Right atrium auricular region (tissue), 2 donors: Measurements from ENCODE around the gene CCN2. TPM values are rescaled to one million over a fixed set of nuclear protein-coding genes. Genes with fewer than 3 reads are reported as not detected.

Experiments used
- DNase-seq: peaks from one replicate; pipeline ENCODE4 v3.0.0-alpha.2; 2019; ENCODE audit warnings: low spot score
- H3K27ac ChIP-seq, 2 donors: fragments of 200-600 bp; sonication (generic); 1 replicate in 1 of 2; 2 replicates in 1 of 2; pipeline ENCODE4 v1.5.1; 2016 to 2019
- H3K27me3 ChIP-seq, 2 donors: fragments of 200-600 bp; sonication (generic); one replicate each; pipeline versions ENCODE4 v1.5.1 to v1.6.0; 2017 to 2019
- H3K36me3 ChIP-seq: fragments of 200-600 bp; sonication (generic); one replicate; pipeline ENCODE4 v1.5.1; 2016
- H3K4me1 ChIP-seq, 2 donors: fragments of 200-600 bp; sonication (generic); one replicate each; pipeline versions ENCODE4 v1.5.1 to v1.6.0; 2017 to 2019
- H3K4me3 ChIP-seq, 2 donors: fragments of 200-600 bp; sonication (generic); 1 replicate in 1 of 2; 2 replicates in 1 of 2; pipeline ENCODE4 v1.5.1; 2017 to 2019; ENCODE audit warnings: mild to moderate bottlenecking in 1 of 2, moderate library complexity in 1 of 2
- H3K9me3 ChIP-seq, 2 donors: fragments of 200-600 bp; sonication (generic); one replicate each; pipeline ENCODE4 v1.5.1; 2019
- CTCF ChIP-seq, 2 donors: fragments of 200-600 bp; sonication (generic); IDR thresholded peaks; one replicate each; pipeline ENCODE4 v1.5.1; 2019; ENCODE audit warnings: antibody characterized with exemption in 2 of 2
- total RNA-seq, 2 donors: library from RNA; depleted of rRNA; stranded (reverse); fragments of >200 nt; gene quantifications; one replicate each; pipeline ENCODE4 v1.1.0, GENCODE V29; 2016

The CCN2 gene
- total RNA-seq, 2 donors from 2014 or later = 203 to 356 TPM

- Histone ChIP-seq H3K4me1 (peaks cover 0 to 7% of the 10 kb centered on the region in 2 donors), H3K27ac (no peak overlapping the region), H3K27me3 (no peaks in the 10 kb centered on the region), H3K36me3 (no peaks in the 10 kb centered on the region), H3K4me3 (no peak overlapping the region), H3K9me3 (no peaks in the 10 kb centered on the region)
- DNase-seq = peak; percentile 66
- TF ChIP-seq CTCF (IDR thresholded peaks at IDR 0.05) = peak; percentile 73 to 86
These were observed 36.0 kb downstream of the CCN2 start for GRCh38 chr6:131914967-131915751.

- Histone ChIP-seq H3K4me1 (peaks cover 0 to 7% of the 10 kb centered on the region in 2 donors), H3K4me3 (no peak overlapping the region), H3K36me3 (no peaks in the 10 kb centered on the region), H3K27ac (no peak overlapping the region), H3K27me3 (no peaks in the 10 kb centered on the region), H3K9me3 (no peaks in the 10 kb centered on the region)
- no peak for TF ChIP-seq CTCF (IDR thresholded peaks at IDR 0.05)
- no peak for DNase-seq
These were observed 36.9 kb downstream of the CCN2 start for GRCh38 chr6:131914234-131914633.

GRCh38 chr6:131911951-131912350 is 39.2 kb downstream of the CCN2 start:
- no peak for TF ChIP-seq CTCF (IDR thresholded peaks at IDR 0.05)
- H3K4me3 ChIP-seq = no peak overlapping the region
- H3K9me3 ChIP-seq = no peaks in the 10 kb centered on the region
- DNase-seq = no peak
- H3K36me3 ChIP-seq = no peaks in the 10 kb centered on the region
- no peaks in the 10 kb centered on the region for H3K27me3 ChIP-seq
- no peak overlapping the region for H3K27ac ChIP-seq
- H3K4me1 ChIP-seq = peaks cover 0 to 7% of the 10 kb centered on the region in 2 donors

- Histone ChIP-seq H3K4me1 (peaks cover 0 to 7% of the 10 kb centered on the region in 2 donors), H3K9me3 (no peaks in the 10 kb centered on the region), H3K27me3 (no peaks in the 10 kb centered on the region), H3K36me3 (no peaks in the 10 kb centered on the region), H3K4me3 (no peak overlapping the region), H3K27ac (no peak overlapping the region)
- TF ChIP-seq CTCF (IDR thresholded peaks at IDR 0.05) = no peak
- DNase-seq = no peak
These were observed 40.2 kb downstream of the CCN2 start for GRCh38 chr6:131910956-131911355.

GRCh38 chr6:131910219-131910589 is 41.0 kb downstream of the CCN2 start:
- H3K4me1 ChIP-seq = peaks cover 0 to 4% of the 10 kb centered on the region in 2 donors
- H3K36me3 ChIP-seq = no peaks in the 10 kb centered on the region
- H3K27ac ChIP-seq = no peak overlapping the region
- H3K4me3 ChIP-seq = no peak overlapping the region
- peak in 1 of 2 donors; percentile 4 for TF ChIP-seq CTCF (IDR thresholded peaks at IDR 0.05)
- no peaks in the 10 kb centered on the region for H3K9me3 ChIP-seq
- no peaks in the 10 kb centered on the region for H3K27me3 ChIP-seq
- no peak for DNase-seq
